K562 (cell line): Measurements from ENCODE around the gene ATP13A4.

ENCODE experiments used
- CBX5 ChIP-seq: IDR thresholded peaks from 2 replicates; pipeline ENCODE4 v1.6.1; 2014; ENCODE audit warnings: low read depth, borderline replicate concordance
- CBX8 ChIP-seq: fragments of 200-600 bp; sonication (generic); IDR thresholded peaks from 2 replicates; pipeline ENCODE4 v1.6.1; 2012; ENCODE audit warnings: borderline replicate concordance, mixed run types, low read depth, mild to moderate bottlenecking, moderate library complexity, mixed read lengths, low read length, control low read depth, inconsistent platforms; ENCODE audit not compliant: poor library complexity, severe bottlenecking; ENCODE audit errors: extremely low read depth
- CTCF ChIP-seq, 3 experiments: IDR thresholded peaks in 2 of 3; conservative IDR thresholded peaks in 1 of 3; 2 replicates each; pipeline ENCODE4 v1.5.1; 2011 to 2012; ENCODE audit warnings: low read length in 3 of 3, mild to moderate bottlenecking in 3 of 3, control low read depth in 2 of 3, improper control_type of control experiment in 1 of 3, inconsistent platforms in 1 of 3, low read depth in 1 of 3, mixed read lengths in 1 of 3, moderate library complexity in 1 of 3; ENCODE audit not compliant: insufficient read depth in 2 of 3
- POLR2A ChIP-seq: fragments of 450-650 bp; conservative IDR thresholded peaks from 2 replicates; pipeline ENCODE4 v1.6.1; 2016
- POLR2AphosphoS5 ChIP-seq: IDR thresholded peaks from 2 replicates; pipeline ENCODE4 v1.6.1; 2011; ENCODE audit warnings: mild to moderate bottlenecking, low read depth, low read length, moderate library complexity; ENCODE audit not compliant: control insufficient read depth, insufficient read depth
- YY1 ChIP-seq, 3 experiments: IDR thresholded peaks; 2 replicates each; pipeline ENCODE4 v1.6.1; 2011; ENCODE audit warnings: low read length in 2 of 3, mild to moderate bottlenecking in 2 of 3, moderate library complexity in 2 of 3, borderline replicate concordance in 1 of 3, control low read depth in 1 of 3, low read depth in 1 of 3; ENCODE audit not compliant: insufficient read depth in 3 of 3, insufficient replicate concordance in 2 of 3, control insufficient read depth in 1 of 3, insufficient read length in 1 of 3; ENCODE audit errors: extremely low read depth in 1 of 3
- ZNF766 ChIP-seq: fragments of 200-800 bp; sonication (Bioruptor generic); conservative IDR thresholded peaks from 2 replicates; pipeline ENCODE4 v1.6.1; 2016; ENCODE audit warnings: missing genetic modification characterization, missing compliant biosample characterization
- TF ChIP-seq, protein P1 (sequence below): sonication (generic); formaldehyde crosslinking; IDR thresholded peaks from 2 replicates; pipeline ENCODE4 v1.9.0; 2022; ENCODE audit warnings: mild to moderate bottlenecking, missing genetic modification reagents

GRCh38 chr3:193544289-193544688 lies 10.4 kb downstream of the ATP13A4 start:
- TF ChIP-seq CTCF (IDR thresholded peaks at IDR 0.05 in 2 of 3, conservative IDR thresholded peaks at IDR 0.05 in 1 of 3; ENCODE audit: insufficient read depth in 2 of 3, low read depth in 1 of 3, low read length in 3 of 3) = no peak
- no peak for TF ChIP-seq POLR2AphosphoS5
- TF ChIP-seq ZNF766 (CRISPR knock-in tag) = no peak
- no peak for TF ChIP-seq CBX5
- TF ChIP-seq, protein P1, sequence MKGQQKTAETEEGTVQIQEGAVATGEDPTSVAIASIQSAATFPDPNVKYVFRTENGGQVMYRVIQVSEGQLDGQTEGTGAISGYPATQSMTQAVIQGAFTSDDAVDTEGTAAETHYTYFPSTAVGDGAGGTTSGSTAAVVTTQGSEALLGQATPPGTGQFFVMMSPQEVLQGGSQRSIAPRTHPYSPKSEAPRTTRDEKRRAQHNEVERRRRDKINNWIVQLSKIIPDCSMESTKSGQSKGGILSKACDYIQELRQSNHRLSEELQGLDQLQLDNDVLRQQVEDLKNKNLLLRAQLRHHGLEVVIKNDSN (CRISPR knock-in tag) = no peak
- TF ChIP-seq POLR2A = no peak
- TF ChIP-seq CBX8 = no peak
- TF ChIP-seq YY1 (IDR thresholded peaks at IDR 0.05; ENCODE audit: borderline replicate concordance in 1 of 3, control insufficient read depth in 1 of 3, extremely low read depth in 1 of 3, insufficient read depth in 3 of 3, insufficient read length in 1 of 3, insufficient replicate concordance in 2 of 3, low read depth in 1 of 3, low read length in 2 of 3) = no peak
